ENCODE data around the gene PRR36.

The PRR36 gene

GRCh38 chr19:7873304-7874075, 700 bp downstream of the PRR36 start:
- peaks cover 2% of the 10 kb centered on the region for H3K36me3 Mint-ChIP-seq (ENCODE audit: low read depth)
- H3K27me3 Mint-ChIP-seq (ENCODE audit: low read depth) = peaks cover 46% of the 10 kb centered on the region
- H3K4me1 Mint-ChIP-seq (ENCODE audit: low read depth) = peaks cover 20% of the 10 kb centered on the region
- no peak overlapping the region for H3K27ac Mint-ChIP-seq
- H3K4me3 Mint-ChIP-seq = peak overlapping the region; percentile 66
- no peaks in the 10 kb centered on the region for H3K9me3 Mint-ChIP-seq

- peaks cover 51% of the 10 kb centered on the region for H3K27me3 Mint-ChIP-seq (ENCODE audit: low read depth)
- H3K4me1 Mint-ChIP-seq (ENCODE audit: low read depth) = peaks cover 23% of the 10 kb centered on the region
- H3K9me3 Mint-ChIP-seq = no peaks in the 10 kb centered on the region
- peak overlapping the region; percentile 60 for H3K4me3 Mint-ChIP-seq
- peaks cover 2% of the 10 kb centered on the region for H3K36me3 Mint-ChIP-seq (ENCODE audit: low read depth)
- peak overlapping the region; percentile 20 for H3K27ac Mint-ChIP-seq
Measured at GRCh38 chr19:7872306-7873204, 1.6 kb downstream of the PRR36 start.

DNA sequence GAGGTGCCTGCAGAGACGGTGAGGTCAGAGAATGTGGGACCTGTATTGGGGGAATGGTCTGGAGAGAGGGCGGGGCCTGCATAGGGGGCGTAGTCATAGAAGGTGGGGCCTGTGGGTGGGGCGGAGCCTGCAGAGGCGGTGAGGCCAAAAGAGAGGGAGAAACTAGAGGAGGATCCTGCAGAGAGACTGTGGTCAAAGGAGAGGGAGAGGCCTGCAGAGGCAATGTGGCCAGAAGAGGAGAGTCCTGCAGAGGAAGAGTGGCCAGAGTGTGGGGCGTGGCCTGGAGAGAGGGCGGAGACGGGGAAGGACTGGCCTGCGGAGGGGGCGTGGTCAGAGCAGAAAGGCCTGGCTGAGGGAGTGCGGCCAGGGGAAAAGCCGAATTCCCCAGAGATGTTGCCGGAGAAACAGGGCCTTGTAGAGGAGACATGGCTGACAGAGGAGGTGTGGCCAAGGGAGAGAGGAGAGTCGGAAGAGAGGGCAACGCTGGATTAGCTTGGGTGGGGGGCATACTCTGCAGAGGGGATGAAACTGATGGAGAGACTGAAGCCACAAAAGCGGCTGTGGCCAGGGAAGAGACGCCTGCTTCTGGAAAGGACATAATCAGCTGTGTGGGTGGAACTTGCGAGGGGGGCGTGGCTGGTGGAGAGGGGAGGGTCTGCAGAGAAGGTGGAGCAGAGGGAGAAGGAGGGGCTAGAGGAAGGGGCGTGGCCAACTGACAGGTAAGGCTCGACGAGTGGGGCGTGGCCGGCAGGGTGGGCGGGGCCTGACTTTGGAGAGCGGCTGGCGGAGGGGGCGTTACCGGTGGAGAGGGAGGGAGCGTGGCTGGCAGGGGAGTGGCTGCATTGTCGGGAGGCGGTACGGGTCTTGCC, 2.5 kb downstream of the PRR36 start:
- H3K36me3 Mint-ChIP-seq (ENCODE audit: low read depth) = peaks cover 2% of the 10 kb centered on the region
- H3K27me3 Mint-ChIP-seq (ENCODE audit: low read depth) = peaks cover 60% of the 10 kb centered on the region
- H3K27ac Mint-ChIP-seq = peak overlapping the region; percentile 20
- H3K9me3 Mint-ChIP-seq = no peaks in the 10 kb centered on the region
- H3K4me3 Mint-ChIP-seq = peak overlapping the region; percentile 60
- peaks cover 23% of the 10 kb centered on the region for H3K4me1 Mint-ChIP-seq (ENCODE audit: low read depth)

DNA sequence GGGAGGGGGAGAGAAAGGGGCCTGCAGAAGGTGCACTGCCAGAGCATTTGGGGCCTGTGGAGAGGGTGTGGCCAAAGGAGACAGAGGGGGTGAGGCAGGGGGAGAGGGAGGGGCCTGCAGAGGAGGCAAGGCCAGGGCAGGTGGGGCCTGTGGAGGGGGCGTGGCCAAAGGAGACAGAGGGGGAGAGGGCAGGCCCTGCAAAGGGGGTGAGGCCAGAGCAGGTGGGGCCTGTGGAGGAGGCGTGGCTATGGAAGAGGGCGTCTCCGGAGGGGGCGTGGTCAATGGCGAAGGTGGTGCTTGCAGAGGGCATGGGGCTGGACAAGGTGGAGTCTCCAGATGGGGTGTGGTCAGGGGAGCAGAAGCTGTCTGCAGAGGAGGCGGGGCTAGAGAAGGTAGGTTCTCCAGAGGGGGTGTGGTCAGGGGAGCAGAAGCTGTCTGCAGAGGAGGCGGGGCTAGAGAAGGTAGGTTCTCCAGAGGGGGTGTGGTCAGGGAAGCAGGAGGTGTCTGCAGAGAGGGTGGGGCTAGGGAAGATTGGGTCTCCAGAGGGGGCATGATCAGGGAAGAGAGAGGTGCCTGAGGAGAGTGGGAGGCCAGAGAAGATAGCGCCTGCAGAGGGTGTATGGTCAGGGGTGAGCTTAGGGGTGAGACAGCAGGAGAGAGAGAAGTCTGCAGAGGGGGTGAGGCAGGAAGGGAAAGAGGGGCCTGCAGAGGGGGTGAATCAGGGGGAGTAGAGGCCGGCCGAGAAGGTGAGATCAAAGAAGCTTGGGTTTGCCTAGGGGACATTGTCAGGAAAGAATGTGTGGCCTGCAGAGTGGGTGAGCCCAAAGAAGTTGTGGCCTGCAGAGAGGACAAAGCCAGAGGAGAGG, 3.4 kb downstream of the PRR36 start:
- Mint-ChIP-seq H3K4me1 (ENCODE audit: low read depth) (peaks cover 23% of the 10 kb centered on the region), H3K36me3 (ENCODE audit: low read depth) (peaks cover 2% of the 10 kb centered on the region), H3K27ac (no peak overlapping the region), H3K9me3 (no peaks in the 10 kb centered on the region), H3K27me3 (ENCODE audit: low read depth) (peaks cover 56% of the 10 kb centered on the region), H3K4me3 (peak overlapping the region; percentile 60)

DNA sequence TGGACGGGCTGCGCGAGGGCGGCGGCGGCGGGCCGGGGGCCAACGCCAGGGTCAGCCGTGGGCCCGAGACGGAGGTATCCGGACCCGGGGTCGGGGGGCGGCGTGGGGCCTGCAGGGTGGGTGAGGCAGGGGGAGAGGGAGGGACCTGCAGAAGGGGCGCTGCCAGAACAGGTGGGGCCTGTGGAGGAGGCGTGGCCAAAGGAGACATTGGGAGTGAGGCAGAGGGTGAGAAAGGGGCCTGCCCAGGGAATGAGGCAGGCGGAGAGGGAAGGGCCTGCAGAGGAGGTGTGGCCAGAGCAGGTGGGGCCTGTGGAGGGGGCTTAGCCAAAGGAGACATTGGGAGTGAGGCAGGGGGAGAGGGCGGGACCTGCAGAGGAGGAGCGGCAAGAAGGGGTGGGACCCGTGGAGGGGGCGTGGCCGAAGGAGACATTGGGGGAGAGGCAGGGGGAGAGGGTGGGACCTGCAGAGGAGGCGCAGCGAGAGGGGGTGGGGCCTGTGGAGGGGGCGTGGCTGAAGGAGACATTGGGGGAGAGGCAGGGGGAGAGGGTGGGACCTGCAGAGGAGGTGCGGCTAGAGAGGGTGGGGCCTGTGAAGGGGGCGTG, 4.2 kb downstream of the PRR36 start:
- peaks cover 2% of the 10 kb centered on the region for H3K36me3 Mint-ChIP-seq (ENCODE audit: low read depth)
- peaks cover 56% of the 10 kb centered on the region for H3K27me3 Mint-ChIP-seq (ENCODE audit: low read depth)
- H3K4me1 Mint-ChIP-seq (ENCODE audit: low read depth) = peaks cover 28% of the 10 kb centered on the region
- peak overlapping the region; percentile 54 for H3K4me3 Mint-ChIP-seq
- H3K9me3 Mint-ChIP-seq = no peaks in the 10 kb centered on the region
- H3K27ac Mint-ChIP-seq = no peak overlapping the region

GRCh38 chr19:7869453-7869909, 4.7 kb downstream of the PRR36 start:
- Mint-ChIP-seq H3K27ac (no peak overlapping the region), H3K9me3 (no peaks in the 10 kb centered on the region), H3K4me1 (ENCODE audit: low read depth) (peaks cover 27% of the 10 kb centered on the region), H3K27me3 (ENCODE audit: low read depth) (peaks cover 56% of the 10 kb centered on the region), H3K4me3 (peak overlapping the region; percentile 61), H3K36me3 (ENCODE audit: low read depth) (peaks cover 2% of the 10 kb centered on the region)

- Mint-ChIP-seq H3K27me3 (ENCODE audit: low read depth) (peaks cover 59% of the 10 kb centered on the region), H3K4me3 (peak overlapping the region; percentile 65), H3K27ac (no peak overlapping the region)
Measured at GRCh38 chr19:7868671-7869452, 5.3 kb downstream of the PRR36 start.

DNA sequence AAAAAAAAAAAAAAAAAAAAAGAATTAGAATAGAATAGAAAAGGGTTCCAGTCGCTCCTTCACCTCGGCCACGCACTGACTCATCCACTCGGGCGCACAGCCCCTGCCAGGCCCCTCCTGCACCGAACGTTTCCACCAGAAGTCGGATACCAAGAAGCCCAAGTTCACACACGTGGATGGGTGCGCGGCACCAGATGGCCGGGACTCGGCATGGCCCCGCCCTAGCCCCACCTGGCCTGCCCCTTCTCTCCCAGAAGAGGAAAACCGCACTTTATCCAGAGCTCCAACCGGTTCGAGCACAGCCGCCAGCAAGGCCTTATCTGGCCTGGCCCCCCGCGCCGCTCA, 5.9 kb downstream of the PRR36 start:
- peaks cover 2% of the 10 kb centered on the region for H3K36me3 Mint-ChIP-seq (ENCODE audit: low read depth)
- H3K9me3 Mint-ChIP-seq = no peaks in the 10 kb centered on the region
- H3K4me1 Mint-ChIP-seq (ENCODE audit: low read depth) = peaks cover 27% of the 10 kb centered on the region
- peaks cover 60% of the 10 kb centered on the region for H3K27me3 Mint-ChIP-seq (ENCODE audit: low read depth)
- no peak overlapping the region for H3K4me3 Mint-ChIP-seq
- no peak overlapping the region for H3K27ac Mint-ChIP-seq

More at GRCh38 chr19:7868671-7869452, 5.3 kb downstream of the PRR36 start:
- peaks cover 27% of the 10 kb centered on the region for H3K4me1 Mint-ChIP-seq (ENCODE audit: low read depth)
- H3K36me3 Mint-ChIP-seq (ENCODE audit: low read depth) = peaks cover 2% of the 10 kb centered on the region
- H3K9me3 Mint-ChIP-seq = no peaks in the 10 kb centered on the region

GRCh38 chr19:7867092-7867844, 6.9 kb downstream of the PRR36 start:
- Mint-ChIP-seq H3K27me3 (ENCODE audit: low read depth) (peaks cover 54% of the 10 kb centered on the region), H3K9me3 (no peaks in the 10 kb centered on the region), H3K4me1 (ENCODE audit: low read depth) (peaks cover 27% of the 10 kb centered on the region), H3K27ac (no peak overlapping the region), H3K36me3 (ENCODE audit: low read depth) (peaks cover 2% of the 10 kb centered on the region), H3K4me3 (no peak overlapping the region)

GRCh38 chr19:7866399-7867091, 7.6 kb downstream of the PRR36 start:
- no peak overlapping the region for H3K27ac Mint-ChIP-seq
- H3K4me1 Mint-ChIP-seq (ENCODE audit: low read depth) = peaks cover 20% of the 10 kb centered on the region
- no peak overlapping the region for H3K4me3 Mint-ChIP-seq
- H3K27me3 Mint-ChIP-seq (ENCODE audit: low read depth) = peaks cover 47% of the 10 kb centered on the region
- H3K36me3 Mint-ChIP-seq (ENCODE audit: low read depth) = peaks cover 2% of the 10 kb centered on the region
- no peaks in the 10 kb centered on the region for H3K9me3 Mint-ChIP-seq

- Mint-ChIP-seq H3K9me3 (no peaks in the 10 kb centered on the region), H3K4me1 (ENCODE audit: low read depth) (peaks cover 12% of the 10 kb centered on the region), H3K27me3 (ENCODE audit: low read depth) (peaks cover 44% of the 10 kb centered on the region), H3K36me3 (ENCODE audit: low read depth) (no peaks in the 10 kb centered on the region), H3K4me3 (peak overlapping the region; percentile 67), H3K27ac (peak overlapping the region; percentile 63)
Measured at GRCh38 chr19:7865262-7865911, 8.8 kb downstream of the PRR36 start.

Measured in T-helper 1 cell treated with Interleukin-12 subunit alpha and Interleukin-12 subunit beta and Interleukin-4 antibody, amounts not matched to agents 30 μg/mL and 1 μg/mL, for 36 hours (primary cell).